Measurements from ENCODE around the gene OPRL1.
"Not testable (repeated sequence)": the region's sequence is repeated elsewhere in the genome, so short reads cannot be mapped to it uniquely, and the experiment has no call there.

DNA sequence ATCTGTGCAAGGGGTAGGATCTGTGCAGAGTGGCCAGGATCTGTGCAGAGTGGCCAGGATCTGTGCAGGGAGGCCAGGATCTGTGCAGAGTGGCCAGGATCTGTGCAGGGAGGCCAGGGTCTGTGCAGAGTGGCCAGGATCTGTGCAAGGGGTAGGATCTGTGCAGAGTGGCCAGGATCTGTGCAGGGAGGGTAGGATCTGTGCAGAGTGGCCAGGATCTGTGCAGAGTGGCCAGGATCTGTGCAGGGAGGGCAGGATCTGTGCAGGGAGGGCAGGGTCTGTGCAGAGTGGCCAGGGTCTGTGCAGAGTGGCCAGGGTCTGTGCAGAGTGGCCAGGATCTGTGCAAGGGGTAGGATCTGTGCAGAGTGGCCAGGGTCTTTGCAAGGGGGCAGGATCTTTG lies 8.7 kb downstream of the OPRL1 start:
- TF ChIP-seq POLR2A (IDR thresholded peaks at IDR 0.05): not testable (repeated sequence)
- TF ChIP-seq, protein P1, sequence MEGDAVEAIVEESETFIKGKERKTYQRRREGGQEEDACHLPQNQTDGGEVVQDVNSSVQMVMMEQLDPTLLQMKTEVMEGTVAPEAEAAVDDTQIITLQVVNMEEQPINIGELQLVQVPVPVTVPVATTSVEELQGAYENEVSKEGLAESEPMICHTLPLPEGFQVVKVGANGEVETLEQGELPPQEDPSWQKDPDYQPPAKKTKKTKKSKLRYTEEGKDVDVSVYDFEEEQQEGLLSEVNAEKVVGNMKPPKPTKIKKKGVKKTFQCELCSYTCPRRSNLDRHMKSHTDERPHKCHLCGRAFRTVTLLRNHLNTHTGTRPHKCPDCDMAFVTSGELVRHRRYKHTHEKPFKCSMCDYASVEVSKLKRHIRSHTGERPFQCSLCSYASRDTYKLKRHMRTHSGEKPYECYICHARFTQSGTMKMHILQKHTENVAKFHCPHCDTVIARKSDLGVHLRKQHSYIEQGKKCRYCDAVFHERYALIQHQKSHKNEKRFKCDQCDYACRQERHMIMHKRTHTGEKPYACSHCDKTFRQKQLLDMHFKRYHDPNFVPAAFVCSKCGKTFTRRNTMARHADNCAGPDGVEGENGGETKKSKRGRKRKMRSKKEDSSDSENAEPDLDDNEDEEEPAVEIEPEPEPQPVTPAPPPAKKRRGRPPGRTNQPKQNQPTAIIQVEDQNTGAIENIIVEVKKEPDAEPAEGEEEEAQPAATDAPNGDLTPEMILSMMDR (IDR thresholded peaks at IDR 0.05): not testable (repeated sequence)
